NCI-H2171 (cell line): ENCODE measurements around the gene CD300LD.

Experiments
- DNase-seq: peaks from one replicate; lab custom pipeline; 2025; lab: John Stamatoyannopoulos, UW

Gene CD300LD

GRCh38 chr17:74543891-74544760 is 48.0 kb downstream of the CD300LD start:
- DNase-seq: no peak

GRCh38 chr17:74543406-74543805 is 48.7 kb downstream of the CD300LD start:
- DNase-seq: no peak

GRCh38 chr17:74542727-74543383 is 49.2 kb downstream of the CD300LD start:
- no peak for DNase-seq

- DNase-seq: no peak
Observed at GRCh38 chr17:74542166-74542565, 49.9 kb downstream of the CD300LD start.

- no peak for DNase-seq
Observed at GRCh38 chr17:74541176-74542111, 50.6 kb downstream of the CD300LD start.

GRCh38 chr17:74539281-74539820 is 52.7 kb downstream of the CD300LD start:
- DNase-seq: no peak

GRCh38 chr17:74536890-74537289 is 55.2 kb downstream of the CD300LD start:
- no peak for DNase-seq

- no peak for DNase-seq
Observed at GRCh38 chr17:74532115-74532514, 60.0 kb downstream of the CD300LD start.

GRCh38 chr17:74531231-74531761 is 60.8 kb downstream of the CD300LD start, which contains the start of gene CD300LB:
TSS of gene CD300LB (minus strand) at chr17:74531475. CDS start at chr17:74531350, 125 bp downstream.
- DNase-seq: no peak

- DNase-seq: no peak
Observed at GRCh38 chr17:74530831-74531150, 61.3 kb downstream of the CD300LD start.
